GM19025 (cell line): ENCODE data around the gene SLC7A10.
"Not testable (repeated sequence)": the region's sequence is repeated elsewhere in the genome, so short reads cannot be mapped to it uniquely, and the experiment has no call there.

Source experiments
- ATAC-seq: cut with Tn5 transposase; IDR thresholded peaks from one replicate; pipeline ENCODE4 v1.9.1; 2021; ENCODE audit warnings: mild to moderate bottlenecking, low read depth, moderate library complexity; ENCODE audit not compliant: unreplicated experiment

The SLC7A10 gene

GRCh38 chr19:33204136-33204973 is 21.3 kb downstream of the SLC7A10 start:
- no peak for ATAC-seq

- ATAC-seq: no peak
Observed at GRCh38 chr19:33203529-33203928, 22.1 kb downstream of the SLC7A10 start.

- ATAC-seq: no peak
Observed at GRCh38 chr19:33202546-33203507, 22.8 kb downstream of the SLC7A10 start.

GRCh38 chr19:33201886-33202545 is 23.6 kb downstream of the SLC7A10 start:
- ATAC-seq: no peak

- no peak for ATAC-seq
Observed at GRCh38 chr19:33201473-33201872, 24.2 kb downstream of the SLC7A10 start.

GRCh38 chr19:33199441-33200265 is 26.0 kb downstream of the SLC7A10 start:
- no peak for ATAC-seq

- no peak for ATAC-seq
Observed at GRCh38 chr19:33198169-33198568, 27.5 kb downstream of the SLC7A10 start.

GRCh38 chr19:33197591-33198000 is 28.1 kb downstream of the SLC7A10 start:
- no peak for ATAC-seq

GRCh38 chr19:33196446-33197193 is 29.0 kb downstream of the SLC7A10 start:
- no peak for ATAC-seq

- no peak for ATAC-seq
Observed at GRCh38 chr19:33195645-33196347, 29.9 kb downstream of the SLC7A10 start.

GRCh38 chr19:33194886-33195644 is 30.6 kb downstream of the SLC7A10 start:
- no peak for ATAC-seq

GRCh38 chr19:33194532-33194885 is 31.1 kb downstream of the SLC7A10 start:
- no peak for ATAC-seq

GRCh38 chr19:33193865-33194362 is 31.7 kb downstream of the SLC7A10 start, which contains the start of gene LRP3:
TSS of gene LRP3 (plus strand) at chr19:33194330. CDS start at chr19:33194786, 456 bp downstream.
- ATAC-seq: no peak

GRCh38 chr19:33193269-33193864 is 32.3 kb downstream of the SLC7A10 start:
- ATAC-seq: no peak

- ATAC-seq: no peak
Observed at GRCh38 chr19:33192010-33192409, 33.6 kb downstream of the SLC7A10 start.

GRCh38 chr19:33191501-33191900 is 34.1 kb downstream of the SLC7A10 start:
- no peak for ATAC-seq

- ATAC-seq: not testable (repeated sequence)
Observed at GRCh38 chr19:33191092-33191491, 34.6 kb downstream of the SLC7A10 start.
